Measurements from ENCODE around the gene SPEF2.

SPEF2 gene

GRCh38 chr5:35771300-35771699, 153.6 kb downstream of the SPEF2 start:
- TF ChIP-seq PPARA (CRISPR knock-in tag; IDR thresholded peaks at IDR 0.05; ENCODE audit: borderline replicate concordance) (no peak), OSR1 (CRISPR knock-in tag; IDR thresholded peaks at IDR 0.05) (no peak), SNAI2 (CRISPR knock-in tag; IDR thresholded peaks at IDR 0.05) (no peak), ZFP30 (CRISPR knock-in tag; IDR thresholded peaks at IDR 0.05) (no peak), ZNF8 (CRISPR knock-in tag; IDR thresholded peaks at IDR 0.05) (no peak), ZFP3 (CRISPR knock-in tag; IDR thresholded peaks at IDR 0.05) (no peak), BACH2 (CRISPR knock-in tag; IDR thresholded peaks at IDR 0.05; ENCODE audit: borderline replicate concordance) (no peak), PATZ1 (CRISPR knock-in tag; IDR thresholded peaks at IDR 0.05; ENCODE audit: borderline replicate concordance) (no peak), GLIS3 (CRISPR knock-in tag; IDR thresholded peaks at IDR 0.05) (no peak), CREB5 (CRISPR knock-in tag; IDR thresholded peaks at IDR 0.05; ENCODE audit: low read depth) (no peak), ZNF70 (CRISPR knock-in tag; IDR thresholded peaks at IDR 0.05) (no peak), ZC3H10 (CRISPR knock-in tag; IDR thresholded peaks at IDR 0.05) (no peak), CSRNP3 (CRISPR knock-in tag; IDR thresholded peaks at IDR 0.05) (no peak), TCF4 (CRISPR knock-in tag; IDR thresholded peaks at IDR 0.05; ENCODE audit: borderline replicate concordance) (no peak), TOX (CRISPR knock-in tag; IDR thresholded peaks at IDR 0.05; ENCODE audit: borderline replicate concordance) (no peak), POU6F1 (CRISPR knock-in tag; IDR thresholded peaks at IDR 0.05; ENCODE audit: borderline replicate concordance, low read depth) (no peak)
- TF ChIP-seq, protein P1, sequence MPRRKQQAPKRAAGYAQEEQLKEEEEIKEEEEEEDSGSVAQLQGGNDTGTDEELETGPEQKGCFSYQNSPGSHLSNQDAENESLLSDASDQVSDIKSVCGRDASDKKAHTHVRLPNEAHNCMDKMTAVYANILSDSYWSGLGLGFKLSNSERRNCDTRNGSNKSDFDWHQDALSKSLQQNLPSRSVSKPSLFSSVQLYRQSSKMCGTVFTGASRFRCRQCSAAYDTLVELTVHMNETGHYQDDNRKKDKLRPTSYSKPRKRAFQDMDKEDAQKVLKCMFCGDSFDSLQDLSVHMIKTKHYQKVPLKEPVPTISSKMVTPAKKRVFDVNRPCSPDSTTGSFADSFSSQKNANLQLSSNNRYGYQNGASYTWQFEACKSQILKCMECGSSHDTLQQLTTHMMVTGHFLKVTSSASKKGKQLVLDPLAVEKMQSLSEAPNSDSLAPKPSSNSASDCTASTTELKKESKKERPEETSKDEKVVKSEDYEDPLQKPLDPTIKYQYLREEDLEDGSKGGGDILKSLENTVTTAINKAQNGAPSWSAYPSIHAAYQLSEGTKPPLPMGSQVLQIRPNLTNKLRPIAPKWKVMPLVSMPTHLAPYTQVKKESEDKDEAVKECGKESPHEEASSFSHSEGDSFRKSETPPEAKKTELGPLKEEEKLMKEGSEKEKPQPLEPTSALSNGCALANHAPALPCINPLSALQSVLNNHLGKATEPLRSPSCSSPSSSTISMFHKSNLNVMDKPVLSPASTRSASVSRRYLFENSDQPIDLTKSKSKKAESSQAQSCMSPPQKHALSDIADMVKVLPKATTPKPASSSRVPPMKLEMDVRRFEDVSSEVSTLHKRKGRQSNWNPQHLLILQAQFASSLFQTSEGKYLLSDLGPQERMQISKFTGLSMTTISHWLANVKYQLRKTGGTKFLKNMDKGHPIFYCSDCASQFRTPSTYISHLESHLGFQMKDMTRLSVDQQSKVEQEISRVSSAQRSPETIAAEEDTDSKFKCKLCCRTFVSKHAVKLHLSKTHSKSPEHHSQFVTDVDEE (CRISPR knock-in tag; IDR thresholded peaks at IDR 0.05) = no peak
- ATAC-seq = no peak

DNA sequence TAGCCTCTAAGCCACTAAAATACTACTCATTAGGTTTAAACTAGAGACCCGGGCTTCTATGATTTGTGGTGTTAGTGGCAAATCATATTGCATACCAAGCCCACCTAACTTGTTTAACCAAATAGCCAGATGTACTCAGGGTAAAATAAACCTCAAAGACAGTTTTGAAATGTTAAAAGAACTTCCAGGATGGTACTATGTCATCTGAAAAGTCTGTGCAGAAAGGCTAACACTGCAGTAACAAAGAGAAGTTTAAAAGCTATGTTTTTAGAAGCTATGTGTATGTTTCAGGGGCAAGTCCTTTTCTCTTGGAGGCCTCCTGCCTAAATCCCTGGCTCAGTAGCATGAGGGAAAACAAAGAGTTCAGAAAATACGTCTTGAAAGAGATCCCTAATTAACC, 154.2 kb downstream of the SPEF2 start:
- TF ChIP-seq RARB (CRISPR knock-in tag; IDR thresholded peaks at IDR 0.05) (no peak), ZFP3 (CRISPR knock-in tag; IDR thresholded peaks at IDR 0.05) (no peak), ZNF70 (CRISPR knock-in tag; IDR thresholded peaks at IDR 0.05) (no peak), TOX (CRISPR knock-in tag; IDR thresholded peaks at IDR 0.05; ENCODE audit: borderline replicate concordance) (no peak), ZNF8 (CRISPR knock-in tag; IDR thresholded peaks at IDR 0.05) (no peak), CREB5 (CRISPR knock-in tag; IDR thresholded peaks at IDR 0.05; ENCODE audit: low read depth) (no peak), POU6F1 (CRISPR knock-in tag; IDR thresholded peaks at IDR 0.05; ENCODE audit: borderline replicate concordance, low read depth) (no peak)
- TF ChIP-seq, protein P1 (CRISPR knock-in tag; IDR thresholded peaks at IDR 0.05) = no peak

More for the DNA sequence above, 154.2 kb downstream of the SPEF2 start:
- ATAC-seq = no peak
